NCI-H524 (cell line): ENCODE results near the gene CEMIP.
A peak's percentile ranks its signal among the peaks of the same experiment; 100 is the strongest.
"Not testable (repeated sequence)": the region's sequence is repeated elsewhere in the genome, so short reads cannot be mapped to it uniquely, and the experiment has no call there.

ENCODE experiments used
- DNase-seq, 2 experiments: peaks; one replicate each; lab custom pipeline; 2025; lab: John Stamatoyannopoulos, UW

The CEMIP gene

DNA sequence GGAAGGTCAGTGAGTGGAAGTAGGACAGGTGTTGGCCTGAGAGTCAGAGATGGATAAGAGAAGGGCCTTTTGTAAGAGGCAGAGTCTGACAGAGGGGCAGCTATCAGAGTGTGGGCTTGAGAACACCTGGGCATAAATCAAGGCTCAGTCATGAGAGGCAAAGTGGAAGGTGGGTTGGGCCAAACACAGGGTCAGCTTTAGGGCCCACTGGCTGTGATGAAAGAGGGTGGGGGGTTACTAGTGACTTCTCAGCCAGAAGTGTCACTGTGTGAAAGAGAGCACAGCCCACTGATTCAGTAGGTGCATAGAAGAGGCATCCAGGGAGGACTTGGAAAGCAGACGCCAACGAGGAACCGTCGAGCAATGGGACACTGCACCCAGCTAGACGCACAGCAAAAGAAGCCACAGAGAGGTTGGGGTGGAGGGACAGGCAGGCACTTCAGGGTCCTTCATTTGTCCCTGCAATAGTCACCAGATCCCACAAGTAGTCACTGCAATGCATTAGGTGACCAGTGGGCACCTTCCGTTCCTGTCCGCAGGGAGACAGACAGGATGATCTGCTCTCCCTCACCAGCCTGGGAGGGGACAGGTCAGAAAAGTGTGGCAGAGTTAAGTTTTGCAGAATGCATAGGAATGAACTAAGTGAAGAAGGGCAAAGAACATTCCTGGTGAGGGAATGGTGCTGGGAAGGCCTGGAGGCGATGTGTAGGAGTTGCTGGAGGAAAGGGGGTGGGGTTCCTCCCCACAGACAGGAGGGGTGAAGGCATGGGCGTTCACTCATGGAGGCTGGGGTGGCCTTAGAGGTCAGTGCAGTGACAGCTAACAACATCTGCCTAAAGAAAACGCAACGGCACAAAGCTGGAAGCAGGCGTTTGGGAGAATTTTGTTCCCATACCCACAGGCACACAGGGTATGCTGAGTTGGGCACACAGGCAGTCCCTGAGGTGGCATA is 174.1 kb downstream of the CEMIP start:
- DNase-seq, result no peak

DNA sequence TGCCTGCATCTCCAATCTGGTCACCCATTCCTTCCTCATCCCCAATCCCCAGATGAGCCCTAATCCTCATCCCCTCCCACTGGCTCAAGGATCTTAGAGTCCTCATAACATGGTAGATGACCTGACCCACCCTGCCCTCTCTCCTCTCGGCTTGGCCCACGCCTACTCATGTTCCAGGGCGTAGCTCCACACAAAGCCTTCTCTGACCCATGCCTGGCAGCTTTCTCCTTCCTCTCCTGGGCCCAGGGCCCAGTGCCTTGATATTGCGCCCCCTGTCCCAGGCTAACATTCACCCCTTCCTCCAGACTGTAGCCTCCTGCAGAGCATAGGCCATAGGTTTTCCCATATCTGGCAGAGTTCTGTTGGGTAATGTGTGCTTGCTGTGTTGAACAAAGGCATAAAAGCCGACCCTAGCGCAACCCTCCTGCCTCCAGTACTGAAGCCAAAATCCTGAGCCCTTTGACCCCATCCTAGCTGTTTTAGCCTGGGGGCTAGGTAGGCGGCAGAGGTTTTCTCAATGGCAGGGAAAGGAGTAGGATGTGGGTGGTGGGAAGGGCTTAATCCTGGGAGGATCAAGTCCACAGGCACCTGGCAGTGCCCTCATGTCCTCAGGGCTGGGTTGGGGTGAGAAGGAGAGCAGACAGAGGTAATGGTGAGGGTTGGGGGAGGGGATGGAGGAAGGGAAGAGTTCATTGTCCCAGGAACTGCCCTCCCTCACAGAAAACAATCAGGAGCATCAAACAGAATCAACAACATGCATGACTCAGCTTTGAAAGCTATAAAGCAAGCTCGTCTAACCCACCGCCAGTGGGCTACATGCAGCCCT is 175.0 kb downstream of the CEMIP start:
- DNase-seq, result no peak

DNA sequence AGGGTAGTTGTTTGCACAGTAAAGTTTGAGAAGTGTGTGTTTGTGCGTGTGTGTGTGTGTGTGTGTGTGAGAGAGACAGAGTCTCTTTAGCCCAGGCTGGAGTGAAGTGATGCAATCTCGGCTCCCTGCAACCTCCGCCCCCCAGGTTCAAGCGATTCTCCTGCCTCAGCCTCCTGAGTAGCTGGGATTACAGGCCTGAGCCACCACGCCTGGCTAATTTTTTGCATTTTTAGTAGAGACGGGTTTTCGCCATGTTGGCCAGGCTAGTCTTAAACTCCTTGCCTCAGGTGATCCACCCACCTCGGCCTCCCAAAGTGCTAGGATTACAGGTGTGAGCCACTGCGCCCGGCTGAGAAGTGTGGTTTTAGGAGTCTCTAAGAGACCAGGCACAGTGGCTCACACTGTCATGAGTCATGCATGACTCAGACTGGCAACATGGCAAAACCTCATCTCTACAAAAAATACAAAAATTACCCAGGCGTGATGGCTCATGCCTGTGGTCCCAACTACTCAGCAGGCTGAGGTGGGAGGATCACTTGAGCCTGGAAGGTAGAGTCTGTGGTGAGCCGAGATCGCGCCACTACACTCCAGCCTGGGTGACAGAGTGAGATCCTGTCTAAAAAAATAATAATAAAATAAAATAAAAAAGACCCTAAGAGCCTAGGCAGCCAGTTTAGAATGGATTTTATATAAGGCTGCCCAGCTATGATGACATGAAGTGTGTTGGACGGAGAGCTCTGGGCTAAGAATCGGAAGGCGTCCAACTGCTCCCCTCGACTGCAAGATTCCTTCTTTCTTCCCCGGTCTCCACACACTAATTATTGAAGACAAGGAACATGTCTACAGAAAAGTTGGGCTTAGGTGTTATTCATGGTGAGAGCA is 176.6 kb downstream of the CEMIP start:
- DNase-seq, result not testable (repeated sequence)

DNA sequence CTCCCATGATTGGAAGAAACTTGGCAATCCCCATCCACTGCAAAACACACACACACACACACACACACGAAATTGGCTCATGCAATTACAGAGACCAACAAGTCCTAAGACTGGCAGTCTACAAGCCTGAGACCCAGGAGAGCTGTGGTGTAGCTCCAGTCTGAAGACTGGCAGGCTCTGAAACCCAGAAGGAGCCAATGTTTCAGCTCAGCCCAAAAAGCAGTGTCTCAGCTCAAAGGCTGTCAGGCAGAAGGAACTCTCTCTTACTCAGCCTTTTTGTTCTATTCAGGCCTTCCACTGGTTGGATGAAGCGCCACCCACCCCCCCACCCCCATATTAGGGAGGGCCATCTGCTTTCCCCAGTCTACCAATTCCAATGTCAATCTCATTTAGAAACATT is 178.4 kb downstream of the CEMIP start:
- peak in 1 of 2 experiments; percentile 6 for DNase-seq

DNA sequence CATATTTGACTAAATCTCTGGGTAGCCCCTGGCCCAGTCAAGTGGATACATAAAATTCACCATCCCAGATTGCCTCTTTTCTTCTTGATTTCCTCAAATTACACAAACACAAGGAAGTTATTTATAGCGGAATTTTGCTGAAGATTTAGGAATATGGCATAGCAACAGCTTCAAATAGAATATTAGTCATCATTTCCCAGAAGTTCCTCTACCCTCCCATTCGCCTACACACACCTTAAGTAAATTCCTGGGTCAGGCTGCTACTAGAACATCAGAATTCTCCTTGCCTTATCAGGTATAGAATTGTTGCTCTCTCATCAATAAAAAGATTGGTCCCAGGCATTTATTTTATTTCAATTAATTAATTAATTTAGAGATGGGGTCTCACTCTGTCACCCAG is 178.8 kb downstream of the CEMIP start:
- DNase-seq, result no peak

DNA sequence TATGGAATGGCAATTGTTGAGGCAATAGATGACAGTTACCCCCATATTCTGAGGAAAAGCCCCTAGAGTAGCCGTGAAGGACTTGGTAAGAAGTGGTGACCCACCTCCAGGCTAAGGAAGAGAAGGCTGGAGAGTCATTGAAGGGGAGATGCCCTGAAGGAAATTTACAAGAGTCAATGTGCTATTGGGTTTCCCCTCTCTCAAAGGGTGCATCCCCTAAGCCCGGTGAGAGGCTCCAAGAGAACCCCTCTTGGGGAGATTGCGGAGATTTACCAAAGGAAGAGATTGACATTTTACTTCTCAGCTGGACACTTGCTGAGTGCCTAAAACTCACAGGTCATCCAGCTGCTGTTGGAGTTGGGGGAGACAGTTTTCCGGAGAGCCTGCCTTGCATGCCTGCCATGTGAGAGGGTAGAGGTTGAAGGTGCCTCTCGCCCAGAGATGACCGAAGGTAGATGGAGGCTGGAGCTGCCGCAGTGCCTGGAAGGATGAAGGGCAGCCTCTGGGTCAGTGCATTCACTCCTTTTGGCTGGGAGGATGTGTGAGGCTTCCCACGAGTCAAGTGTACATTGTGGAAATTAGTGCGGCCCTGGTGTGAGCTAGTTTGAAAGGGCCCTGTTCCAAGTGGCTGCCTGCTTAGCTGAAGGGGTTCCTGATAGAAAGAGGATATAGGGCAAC is 179.8 kb downstream of the CEMIP start:
- DNase-seq, result no peak

DNA sequence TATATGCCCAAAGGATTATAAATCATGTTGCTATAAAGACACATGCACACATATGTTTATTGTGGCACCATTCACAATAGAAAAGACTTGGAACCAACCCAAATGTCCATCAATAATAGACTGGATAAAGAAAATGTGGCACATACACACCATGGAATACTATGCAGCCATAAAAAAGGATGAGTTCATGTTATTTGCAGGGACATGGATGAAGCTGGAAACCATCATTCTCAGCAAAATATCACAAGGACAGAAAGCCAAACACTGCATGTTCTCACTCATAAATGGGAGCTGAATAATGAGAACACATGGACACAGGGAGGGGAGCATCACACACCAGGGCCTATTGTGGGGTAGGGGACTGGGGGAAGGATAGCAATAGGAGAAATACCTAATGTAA is 186.3 kb downstream of the CEMIP start:
- DNase-seq, result not testable (repeated sequence)

DNA sequence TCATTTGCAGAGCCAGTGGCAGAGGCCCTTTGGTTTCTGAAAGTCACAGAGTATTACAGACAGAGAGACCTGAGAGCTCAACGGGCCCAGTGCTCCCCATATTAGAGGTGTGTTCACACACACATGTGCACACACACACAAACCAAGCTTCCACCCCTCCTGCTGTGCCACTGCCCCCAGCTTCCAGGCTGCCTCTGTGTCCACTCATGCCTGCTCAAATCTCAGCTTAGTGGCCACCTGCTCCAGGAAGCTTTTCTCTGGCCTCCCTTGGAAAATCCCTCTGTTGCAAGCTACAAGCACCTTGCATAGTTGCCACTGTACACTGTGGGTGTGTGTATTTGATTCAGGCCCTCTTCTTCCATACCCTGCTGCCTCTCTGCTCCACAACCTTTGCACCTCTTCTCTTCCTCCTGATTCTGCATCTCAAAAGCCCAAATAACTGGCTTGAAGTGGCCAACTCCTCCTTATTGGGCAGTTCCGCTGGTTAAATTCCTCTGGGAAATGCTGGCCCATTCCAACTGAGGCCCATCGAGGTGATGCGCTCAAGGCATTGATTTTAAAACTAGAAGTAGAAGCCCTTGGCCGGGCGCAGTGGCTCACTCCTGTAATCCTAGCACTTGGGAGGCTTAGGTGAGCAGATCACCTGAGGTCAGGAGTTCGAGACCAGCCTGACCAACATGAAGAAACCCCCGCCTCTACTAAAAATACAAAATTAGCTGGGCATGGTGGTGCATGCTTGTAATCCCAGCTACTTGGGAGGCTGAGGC is 187.4 kb downstream of the CEMIP start:
- DNase-seq, result peak in 1 of 2 experiments; percentile 31

DNA sequence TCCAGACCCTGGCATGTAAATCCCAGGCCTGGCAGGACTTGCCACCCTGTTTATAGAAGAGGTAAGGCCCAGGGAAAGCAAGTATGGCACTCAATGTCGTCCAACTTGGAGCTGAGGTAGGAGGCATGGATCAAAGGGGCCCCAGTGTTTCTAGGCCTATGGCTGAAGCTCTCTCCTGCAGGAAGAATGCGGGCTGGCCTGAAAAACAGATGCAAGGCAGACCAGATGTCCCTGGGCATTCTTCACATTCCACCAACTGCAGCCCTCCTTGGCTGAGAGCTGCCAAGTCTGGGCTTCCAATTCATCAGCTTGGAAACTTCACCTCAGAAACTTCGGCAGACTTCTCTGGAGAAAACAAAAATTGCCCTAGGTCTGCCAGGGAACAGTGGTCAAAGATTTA is 188.3 kb downstream of the CEMIP start:
- DNase-seq, result no peak

DNA sequence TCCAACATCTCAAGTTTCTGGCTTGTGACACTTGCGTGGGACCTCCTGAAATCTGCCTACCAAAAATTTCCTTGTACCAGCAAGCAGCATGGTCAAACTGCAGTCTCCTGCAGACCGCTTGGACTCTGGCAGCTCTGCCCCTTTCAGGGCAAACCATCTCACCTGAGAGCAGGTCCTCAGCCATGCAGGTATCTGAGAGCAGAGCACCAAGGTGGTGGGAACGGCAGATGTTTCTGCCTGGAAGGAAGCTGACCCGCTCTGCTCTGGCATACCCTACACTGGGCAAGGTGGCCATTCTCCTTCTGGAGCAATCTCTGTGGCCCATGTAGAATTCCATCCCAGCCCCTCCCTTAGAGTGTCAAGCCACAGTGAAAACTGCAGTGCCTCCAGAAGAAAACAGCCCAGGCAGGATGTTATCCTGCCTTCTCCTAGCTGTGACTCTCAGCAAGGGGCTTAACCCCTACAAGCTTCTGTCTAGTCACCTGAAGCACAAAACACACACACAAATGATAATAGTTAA is 188.9 kb downstream of the CEMIP start:
- no peak for DNase-seq

DNA sequence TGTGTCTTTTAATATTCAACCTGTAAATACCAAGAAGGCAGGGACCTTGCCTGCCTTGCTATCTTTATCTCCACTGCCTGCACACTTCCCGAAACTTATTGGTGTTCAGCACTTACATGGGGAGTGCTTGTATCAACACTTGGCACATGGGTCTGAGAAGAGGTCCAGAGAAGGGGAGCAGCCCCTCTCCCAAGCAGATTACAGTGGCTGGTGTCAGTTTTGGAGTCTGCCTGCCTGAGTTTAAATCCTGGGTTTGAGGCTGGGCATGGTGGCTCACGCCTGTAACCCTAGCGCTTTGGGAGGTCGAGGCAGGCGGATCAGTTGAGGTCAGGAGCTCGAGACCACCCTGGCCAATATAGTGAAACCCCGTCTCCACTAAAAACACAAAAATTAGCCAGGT is 190.1 kb downstream of the CEMIP start:
- no peak for DNase-seq

DNA sequence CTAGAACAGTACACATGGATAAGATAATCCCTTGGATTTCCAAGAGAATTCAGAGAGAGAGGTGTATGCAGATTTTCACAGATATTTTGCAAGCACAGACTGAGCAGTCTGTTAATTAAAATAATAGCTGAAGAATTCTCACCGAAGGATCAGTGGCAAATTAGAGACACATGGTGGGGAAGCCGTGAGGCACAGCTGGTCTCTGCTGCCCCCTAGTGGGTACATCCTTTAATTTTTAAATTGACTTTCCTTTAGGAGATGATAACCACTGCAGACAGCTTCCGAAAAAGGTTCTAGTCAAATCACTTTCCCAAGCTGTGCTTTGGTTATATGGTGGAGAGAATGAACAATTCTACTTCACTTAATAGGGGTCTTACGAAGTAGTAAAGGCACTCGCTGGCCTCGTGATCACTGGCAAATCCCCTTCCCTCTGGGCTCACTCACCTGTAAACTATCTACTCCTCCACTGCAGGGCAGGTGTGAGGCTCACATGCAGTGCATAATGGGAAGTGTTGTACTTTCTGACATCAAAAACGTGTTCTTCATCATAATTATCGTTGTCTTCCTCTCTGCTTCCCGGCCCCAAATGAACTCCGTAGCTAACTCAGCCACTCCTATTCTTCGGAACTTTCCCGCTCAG is 191.0 kb downstream of the CEMIP start:
- DNase-seq, result peak; percentile 45 to 75

DNA sequence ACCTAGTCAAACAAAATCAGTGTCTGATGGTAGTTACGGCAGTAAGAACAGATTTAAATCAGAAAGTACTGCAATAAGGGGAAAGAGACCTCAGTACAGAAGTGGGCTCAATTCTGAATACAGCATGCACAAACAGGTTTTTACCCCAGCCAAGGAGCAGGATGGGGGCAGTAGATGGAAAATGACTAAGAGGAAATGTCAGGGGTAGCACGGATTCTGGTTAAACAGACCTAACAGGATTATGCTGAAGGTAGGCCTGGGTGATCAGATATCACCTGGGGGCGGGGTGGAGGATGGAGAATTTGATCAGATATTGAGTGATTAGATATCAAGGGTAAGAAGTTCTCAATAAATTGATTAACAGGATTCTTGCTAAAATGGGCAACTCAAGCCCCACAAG is 191.5 kb downstream of the CEMIP start:
- DNase-seq, result no peak

DNA sequence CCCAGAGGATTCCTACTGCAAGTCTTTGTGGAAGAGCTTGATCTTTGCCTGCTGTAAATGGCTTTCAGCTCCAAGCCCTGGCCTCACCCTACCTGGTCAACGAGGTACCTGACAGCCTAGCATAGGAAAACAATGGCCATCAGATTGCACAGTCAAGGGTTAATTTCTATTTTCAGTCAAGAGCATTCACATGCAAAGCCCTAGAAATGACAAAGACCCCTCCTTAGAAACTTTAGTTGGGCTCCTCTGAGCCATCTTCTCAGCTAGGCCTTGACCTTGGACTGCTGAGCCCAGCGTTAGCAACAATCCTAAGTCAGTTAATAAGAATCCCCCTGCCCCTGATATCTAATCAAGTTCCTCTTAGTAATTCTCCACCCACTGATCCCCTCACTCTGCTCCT is 192.0 kb downstream of the CEMIP start:
- no peak for DNase-seq

DNA sequence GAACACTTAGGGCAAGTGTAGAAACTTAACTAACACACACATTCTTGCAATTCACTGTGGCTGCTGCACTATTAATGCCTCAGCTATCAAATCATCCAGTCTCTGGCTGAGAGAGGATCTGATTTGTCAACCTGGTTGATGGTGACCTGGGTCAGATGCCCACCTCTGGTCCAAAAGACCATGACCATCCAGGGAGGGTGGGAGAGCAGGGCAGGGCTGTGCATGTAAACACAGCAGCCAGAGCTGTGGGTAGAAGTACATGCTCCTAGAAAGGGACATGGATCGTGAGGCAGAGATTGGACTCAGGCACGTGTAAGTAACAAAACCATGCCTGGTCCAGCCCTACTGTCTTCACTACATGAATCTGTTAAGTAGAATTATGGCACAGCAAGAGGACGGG is 193.1 kb downstream of the CEMIP start:
- no peak for DNase-seq

DNA sequence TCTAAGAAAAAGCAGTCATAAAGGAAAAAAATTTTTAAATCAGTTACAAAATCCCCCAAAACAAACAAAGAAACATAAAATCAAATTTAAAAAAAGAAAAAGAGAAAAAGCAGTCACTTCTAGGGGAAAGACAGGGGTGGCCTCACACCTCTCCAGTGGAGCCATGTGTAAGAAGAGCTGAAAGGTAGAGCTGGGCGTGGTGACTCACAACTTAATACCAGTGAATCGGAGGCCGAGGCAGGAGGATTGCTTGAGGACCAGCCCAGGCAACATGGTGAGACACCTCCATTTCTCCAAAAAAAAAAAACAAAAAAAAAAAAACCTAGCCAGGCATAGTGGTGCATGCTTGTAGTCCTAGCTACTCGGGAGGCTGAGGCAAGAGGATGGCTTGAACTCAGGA is 195.7 kb downstream of the CEMIP start:
- no peak for DNase-seq

DNA sequence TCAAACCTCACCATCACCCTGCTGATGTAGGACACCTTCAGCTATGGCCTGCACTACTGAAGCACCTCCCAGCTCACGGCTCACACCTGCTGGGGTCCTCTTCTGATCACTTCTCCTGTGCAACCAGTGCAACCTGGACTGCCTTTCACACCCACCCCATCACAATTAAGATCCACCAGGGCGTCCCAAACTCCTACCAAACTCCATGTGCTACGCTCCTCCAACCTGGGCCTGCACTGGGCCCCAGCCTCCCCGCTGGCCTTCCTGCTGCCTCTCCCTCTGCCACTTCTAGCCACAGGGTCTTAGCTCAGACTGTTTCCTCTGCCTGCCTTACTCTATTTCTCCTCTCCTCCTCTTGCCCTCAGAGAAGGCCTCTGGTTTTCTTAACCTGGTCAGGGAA is 197.7 kb downstream of the CEMIP start:
- no peak for DNase-seq

DNA sequence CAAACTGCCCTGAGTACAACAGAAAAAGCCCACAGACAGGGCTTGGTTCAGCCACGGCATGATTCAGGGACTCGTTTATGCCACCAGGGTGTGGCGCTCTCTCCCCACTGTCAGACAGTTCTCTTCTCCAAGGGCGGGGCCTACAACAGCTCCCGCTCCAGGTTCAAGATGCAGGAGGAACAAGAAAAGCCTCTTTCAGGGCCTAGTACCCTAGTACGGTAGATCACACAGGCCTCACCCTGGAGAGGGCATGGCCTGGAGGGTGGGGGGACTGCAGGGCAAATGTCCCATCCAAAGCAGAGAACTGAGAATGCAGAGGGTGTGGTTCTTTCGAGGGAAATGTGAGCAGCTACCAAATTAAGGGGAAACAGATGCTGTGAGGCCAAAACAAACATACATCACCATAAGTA is 198.5 kb downstream of the CEMIP start:
- peak; percentile 75 to 87 for DNase-seq

DNA sequence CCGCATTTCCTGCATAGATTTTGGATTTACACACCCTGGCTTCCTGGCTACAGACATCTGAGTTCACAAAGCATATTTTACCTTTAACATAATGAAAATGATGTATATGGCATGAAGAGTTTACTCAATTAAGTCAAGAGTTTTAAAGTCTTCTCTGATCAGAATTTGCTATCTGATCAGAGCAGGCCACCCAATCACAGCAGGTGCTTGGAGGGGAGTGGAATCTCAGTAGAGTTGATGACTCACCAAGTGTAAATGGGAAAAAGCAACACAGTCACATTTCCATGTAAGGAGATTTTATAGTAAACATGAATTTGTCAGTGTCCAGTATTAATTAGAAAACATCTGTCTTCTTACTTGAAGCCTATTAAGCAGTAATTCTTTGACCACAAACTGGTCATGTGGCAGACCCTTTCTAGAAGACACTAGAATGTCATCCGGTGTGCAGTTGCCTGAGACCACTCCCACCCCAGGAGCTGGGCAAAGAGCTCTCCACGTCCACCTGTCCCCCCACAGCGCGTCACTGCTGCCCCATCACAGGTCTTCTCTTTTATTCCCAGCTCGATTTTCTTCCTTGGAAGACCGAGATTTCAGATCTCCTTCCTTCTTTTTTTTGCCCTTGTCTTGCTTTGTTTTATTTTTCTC is 199.6 kb downstream of the CEMIP start:
- DNase-seq, result no peak
